Measurements from ENCODE around the gene GAMT.

DNA sequence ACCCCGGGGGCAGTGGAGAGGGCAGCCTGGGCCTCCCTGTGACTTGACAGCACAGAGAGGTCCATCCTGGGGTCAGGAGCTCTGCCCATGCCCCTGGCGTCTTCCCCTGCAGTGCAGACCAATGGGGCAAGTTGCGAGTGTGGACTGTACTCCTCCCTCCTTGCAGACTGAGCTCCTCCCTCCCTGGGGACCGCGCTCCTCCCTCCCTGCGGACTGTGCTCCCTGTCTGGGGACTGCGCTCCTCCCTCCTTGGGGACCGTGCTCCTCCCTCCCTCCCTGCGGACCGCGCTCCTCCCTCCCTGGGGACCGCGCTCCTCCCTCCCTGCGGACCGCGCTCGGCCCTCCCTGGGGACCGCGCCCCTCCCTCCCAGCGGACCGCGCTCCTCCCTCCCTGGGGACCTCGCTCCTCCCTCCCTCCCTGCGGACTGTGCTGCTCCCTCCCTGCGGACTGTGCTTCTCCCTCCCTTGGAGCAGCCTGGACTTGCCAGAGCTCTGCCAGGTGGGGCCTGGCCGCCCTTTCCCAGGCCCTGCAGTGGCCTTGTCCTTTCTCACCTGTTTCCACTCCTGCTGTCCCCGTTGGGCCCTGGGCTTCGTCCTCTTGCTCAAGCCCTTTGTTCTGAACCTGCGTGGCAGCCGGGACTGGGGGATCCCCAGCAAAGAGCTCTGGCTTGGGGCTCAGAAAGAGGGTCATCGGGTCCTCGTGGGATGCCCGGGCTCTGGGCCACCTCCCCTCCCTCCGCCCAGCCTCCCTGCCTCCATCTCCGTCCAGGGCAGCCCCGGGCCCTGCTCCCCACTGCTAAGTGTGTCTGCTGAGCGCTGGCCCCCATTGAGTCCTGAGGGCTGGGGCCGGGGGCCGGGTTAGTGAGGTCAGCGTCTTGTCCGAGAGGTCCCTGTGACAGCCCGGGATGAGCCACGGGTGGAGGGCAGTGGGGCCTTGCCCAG, 6.8 kb downstream of the GAMT start:
- TF ChIP-seq TBP (CRISPR knock-in tag; IDR thresholded peaks at IDR 0.05) (no peak), FOXM1 (CRISPR knock-in tag; IDR thresholded peaks at IDR 0.05) (no peak), FOXO4 (CRISPR knock-in tag; conservative IDR thresholded peaks at IDR 0.05) (no peak), ZNF761 (CRISPR knock-in tag; conservative IDR thresholded peaks at IDR 0.05) (no peak), ATF2 (CRISPR knock-in tag; IDR thresholded peaks at IDR 0.05) (no peak), KLF9 (CRISPR knock-in tag; IDR thresholded peaks at IDR 0.05; ENCODE audit: low read depth) (no peak), PAX8 (CRISPR knock-in tag; IDR thresholded peaks at IDR 0.05; ENCODE audit: borderline replicate concordance) (no peak), RFXANK (CRISPR knock-in tag; IDR thresholded peaks at IDR 0.05) (no peak), NR3C1 (CRISPR knock-in tag; IDR thresholded peaks at IDR 0.05) (no peak), CHD2 (IDR thresholded peaks at IDR 0.05; ENCODE audit: low read depth, low read length) (no peak), ZNF749 (CRISPR knock-in tag; IDR thresholded peaks at IDR 0.05; ENCODE audit: borderline replicate concordance) (no peak)
- TF ChIP-seq, protein P1, sequence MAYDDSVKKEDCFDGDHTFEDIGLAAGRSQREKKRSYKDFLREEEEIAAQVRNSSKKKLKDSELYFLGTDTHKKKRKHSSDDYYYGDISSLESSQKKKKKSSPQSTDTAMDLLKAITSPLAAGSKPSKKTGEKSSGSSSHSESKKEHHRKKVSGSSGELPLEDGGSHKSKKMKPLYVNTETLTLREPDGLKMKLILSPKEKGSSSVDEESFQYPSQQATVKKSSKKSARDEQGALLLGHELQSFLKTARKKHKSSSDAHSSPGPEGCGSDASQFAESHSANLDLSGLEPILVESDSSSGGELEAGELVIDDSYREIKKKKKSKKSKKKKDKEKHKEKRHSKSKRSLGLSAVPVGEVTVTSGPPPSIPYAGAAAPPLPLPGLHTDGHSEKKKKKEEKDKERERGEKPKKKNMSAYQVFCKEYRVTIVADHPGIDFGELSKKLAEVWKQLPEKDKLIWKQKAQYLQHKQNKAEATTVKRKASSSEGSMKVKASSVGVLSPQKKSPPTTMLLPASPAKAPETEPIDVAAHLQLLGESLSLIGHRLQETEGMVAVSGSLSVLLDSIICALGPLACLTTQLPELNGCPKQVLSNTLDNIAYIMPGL (CRISPR knock-in tag; IDR thresholded peaks at IDR 0.05; ENCODE audit: borderline replicate concordance in 1 of 2, low read depth in 1 of 2): no peak

Measured in HepG2 (cell line).